SK-N-MC (cell line): ENCODE results near the gene PLXNA4.

ENCODE experiments used
- EZH2 ChIP-seq: fragments of 200-600 bp; sonication (generic); IDR thresholded peaks from one replicate; pipeline ENCODE4 v1.6.1; 2017; ENCODE audit warnings: antibody characterized with exemption
- FOXP2 ChIP-seq: optimal IDR thresholded peaks from 2 replicates; pipeline ENCODE3; 2011; ENCODE audit warnings: mild to moderate bottlenecking, moderate library complexity; ENCODE audit not compliant: insufficient read depth; ENCODE audit errors: extremely low read length, control extremely low read depth
- POLR2AphosphoS5 ChIP-seq: IDR thresholded peaks from 2 replicates; pipeline ENCODE4 v1.6.1; 2012; ENCODE audit warnings: mild to moderate bottlenecking, low read depth, low read length, borderline replicate concordance

DNA sequence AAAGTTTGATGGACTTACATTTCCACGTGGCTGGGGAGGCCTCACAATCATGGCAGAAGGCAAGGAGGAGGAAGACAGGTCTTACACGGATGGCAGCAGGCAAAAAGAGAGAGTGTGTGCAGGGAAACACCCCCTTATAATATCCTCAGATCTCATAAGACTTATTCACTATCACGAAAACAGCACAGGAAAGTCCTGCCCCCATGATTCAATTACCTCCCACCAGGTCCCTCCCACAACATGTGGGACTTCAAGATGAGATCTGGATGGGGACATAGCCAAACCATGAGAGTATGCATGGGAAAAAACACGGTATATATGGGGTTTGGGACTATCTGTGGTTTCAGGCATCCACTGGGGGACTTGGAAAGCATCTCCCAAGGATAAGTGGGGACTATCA, 78.0 kb downstream of the PLXNA4 start:
- TF ChIP-seq POLR2AphosphoS5 (no peak), EZH2 (no peak), FOXP2 (no peak)
